ENCODE data around the gene PTK6.

GRCh38 chr20:63577317-63577894 is 40.2 kb upstream of the PTK6 start:
- TF ChIP-seq POLR2A (IDR thresholded peaks at IDR 0.05; ENCODE audit: low read depth, low read length) (no peak), PAX5 (IDR thresholded peaks at IDR 0.05; ENCODE audit: insufficient read depth, low read length, severe bottlenecking) (no peak), POLR2AphosphoS5 (IDR thresholded peaks at IDR 0.05; ENCODE audit: low read depth, low read length) (no peak), SPI1 (IDR thresholded peaks at IDR 0.05; ENCODE audit: low read depth, low read length) (no peak)
